NCI-H128 (cell line): ENCODE results near the gene TOMM6.
"Not testable (repeated sequence)": the region's sequence is repeated elsewhere in the genome, so short reads cannot be mapped to it uniquely, and the experiment has no call there.

Experiments used
- DNase-seq: peaks from one replicate; lab custom pipeline; 2025; ENCODE audit not compliant: unreplicated experiment; lab: John Stamatoyannopoulos, UW

The TOMM6 gene

DNA sequence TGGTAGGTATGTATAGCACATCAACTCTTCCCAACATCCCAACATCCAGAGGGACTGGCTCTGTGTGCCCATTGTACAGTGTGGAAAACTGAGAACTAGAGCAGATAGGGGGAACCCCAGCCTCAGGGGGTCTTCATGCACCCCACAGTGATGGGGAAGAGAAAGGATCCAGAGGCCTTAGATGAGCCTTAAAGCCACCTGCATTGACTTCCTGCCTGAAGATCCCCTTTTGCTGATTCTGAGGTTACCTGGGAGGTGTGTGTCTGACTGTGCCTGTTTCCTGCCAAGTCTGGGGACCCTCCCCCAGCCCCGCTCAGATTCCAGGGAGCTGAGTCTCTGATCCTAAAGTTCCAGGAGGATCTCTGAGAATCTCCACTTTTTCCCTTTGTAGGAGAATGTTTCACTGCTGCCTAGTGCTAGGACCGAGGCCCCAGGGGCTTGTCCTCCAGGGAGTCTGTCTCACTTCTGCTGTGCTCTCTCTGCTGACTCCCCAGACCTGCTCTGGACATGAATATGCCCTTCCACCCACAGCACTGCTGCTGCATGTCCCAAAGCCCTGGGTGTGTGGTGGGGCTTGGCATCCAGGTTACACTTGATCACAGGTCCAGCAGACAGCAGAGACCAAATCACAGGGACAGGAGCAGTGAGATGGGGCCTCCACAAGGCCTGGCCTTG is 27.5 kb upstream of the TOMM6 start:
- no peak for DNase-seq

DNA sequence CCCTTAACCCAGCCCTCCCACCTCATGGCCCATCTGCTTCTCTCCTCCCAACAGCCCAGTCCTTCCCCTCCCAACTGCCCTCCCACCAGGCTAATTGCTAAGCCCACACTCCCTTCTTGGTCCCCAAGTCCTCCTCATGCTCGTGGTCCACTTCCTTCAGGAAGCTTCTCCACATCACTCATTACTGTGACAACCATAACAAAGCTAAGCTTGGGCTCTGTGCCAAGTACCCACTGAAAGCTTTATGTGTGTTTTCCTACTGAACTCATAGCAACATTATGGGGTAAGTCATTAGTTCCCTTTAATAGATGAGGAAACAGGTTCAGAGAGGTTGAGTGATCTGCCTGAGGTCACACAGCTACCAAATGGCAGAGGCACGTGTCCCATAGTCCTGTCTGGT is 24.0 kb upstream of the TOMM6 start:
- DNase-seq, result no peak

DNA sequence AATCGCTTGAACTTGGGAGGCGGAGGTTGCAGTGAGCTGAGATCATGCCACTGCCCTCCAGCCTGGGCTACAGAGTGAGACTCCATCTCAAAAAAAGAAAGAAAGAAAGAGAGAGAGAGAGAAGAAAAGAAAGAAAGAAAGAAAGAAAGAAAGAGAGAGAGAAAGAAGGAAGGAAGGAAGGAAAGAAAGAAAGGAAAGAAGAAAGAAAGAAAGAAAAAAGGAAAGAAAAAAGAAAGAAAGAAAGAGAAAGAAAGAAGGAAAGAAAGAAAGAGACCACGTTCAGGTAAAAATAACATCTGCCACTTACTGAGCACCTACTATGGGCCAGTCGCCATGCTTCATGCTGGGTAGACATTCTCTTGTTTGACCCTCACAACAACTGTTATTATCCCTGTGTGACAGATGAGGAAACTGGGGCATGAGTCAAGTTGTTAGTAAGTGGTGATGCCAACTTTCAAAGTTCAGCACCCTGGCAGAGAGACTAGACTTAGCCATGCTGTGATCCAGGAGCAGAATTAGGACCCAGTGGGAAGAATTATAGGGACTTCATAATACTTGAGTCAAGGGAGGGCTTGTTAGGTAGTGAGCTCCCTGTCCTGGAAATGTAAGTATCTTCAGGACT is 21.3 kb upstream of the TOMM6 start:
- not testable (repeated sequence) for DNase-seq

DNA sequence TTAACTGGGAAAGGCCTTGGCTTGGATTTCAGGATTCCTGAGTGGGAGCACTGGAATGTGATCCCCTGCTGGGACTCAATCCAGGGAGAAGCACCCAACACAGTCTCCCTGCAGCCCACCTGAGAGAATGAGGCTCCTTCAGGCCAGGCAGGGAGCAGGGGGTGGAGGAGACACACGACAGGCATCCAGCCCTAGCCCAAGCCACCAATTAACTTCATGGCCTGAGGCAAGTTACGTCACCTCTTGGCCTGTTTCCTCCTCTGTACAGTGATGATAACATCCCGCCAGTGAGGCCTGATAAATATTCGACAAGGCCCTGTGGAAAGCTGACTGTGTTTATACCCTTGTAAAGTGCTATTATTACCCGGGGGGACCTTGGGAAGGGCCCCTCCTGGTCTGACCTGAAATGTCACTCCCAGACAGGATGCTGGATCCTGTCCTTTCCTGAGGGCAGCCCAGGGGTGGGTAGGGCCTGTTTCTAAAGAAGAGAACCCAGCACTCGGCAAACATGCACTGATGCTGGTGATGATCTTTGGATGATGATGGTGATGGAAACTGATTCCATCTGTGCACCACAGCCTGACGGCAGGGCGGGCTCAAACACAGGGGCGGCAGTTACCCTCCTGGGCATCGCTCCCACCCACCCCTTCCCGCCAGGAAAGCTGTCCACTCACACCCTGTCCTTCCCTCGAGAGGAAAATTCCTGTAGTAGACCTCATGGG is 20.2 kb upstream of the TOMM6 start:
- DNase-seq, result no peak

DNA sequence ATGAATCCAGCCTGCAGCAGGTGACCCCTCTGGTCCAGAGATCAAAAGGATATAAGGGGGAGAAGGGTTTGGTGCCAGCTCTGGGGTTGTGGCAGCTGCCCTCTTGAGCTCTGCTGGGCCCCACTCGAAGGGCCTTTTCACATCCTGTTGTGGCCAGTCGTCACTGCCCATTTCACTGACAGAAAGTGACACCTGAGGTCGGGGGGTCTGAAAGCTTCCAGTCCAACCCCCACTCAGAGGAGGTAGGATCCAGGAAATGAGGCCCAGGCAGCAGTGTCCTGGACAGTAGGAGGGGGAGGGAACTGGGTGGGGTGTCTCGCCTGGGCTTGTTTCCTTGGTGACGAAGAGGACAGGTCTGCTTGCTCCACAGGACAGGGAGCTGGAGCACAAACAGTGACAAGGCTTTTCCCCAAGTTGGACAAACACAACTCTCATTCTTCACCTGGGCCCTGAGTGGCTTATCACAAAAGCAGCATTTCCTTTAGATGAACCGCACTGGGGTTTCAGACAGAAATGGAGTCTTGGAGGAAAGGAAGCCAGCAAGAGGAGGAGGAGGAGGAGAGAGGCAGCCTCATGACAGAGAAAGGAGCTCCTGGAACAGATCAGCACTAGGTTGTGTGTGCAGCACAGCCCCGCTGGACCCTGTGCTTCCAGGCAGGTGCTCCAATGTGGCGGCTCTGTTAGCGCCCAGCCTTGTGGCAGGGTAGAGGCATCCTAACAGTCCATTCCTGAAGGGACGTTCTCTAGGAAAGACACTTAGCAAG is 18.8 kb upstream of the TOMM6 start:
- no peak for DNase-seq

DNA sequence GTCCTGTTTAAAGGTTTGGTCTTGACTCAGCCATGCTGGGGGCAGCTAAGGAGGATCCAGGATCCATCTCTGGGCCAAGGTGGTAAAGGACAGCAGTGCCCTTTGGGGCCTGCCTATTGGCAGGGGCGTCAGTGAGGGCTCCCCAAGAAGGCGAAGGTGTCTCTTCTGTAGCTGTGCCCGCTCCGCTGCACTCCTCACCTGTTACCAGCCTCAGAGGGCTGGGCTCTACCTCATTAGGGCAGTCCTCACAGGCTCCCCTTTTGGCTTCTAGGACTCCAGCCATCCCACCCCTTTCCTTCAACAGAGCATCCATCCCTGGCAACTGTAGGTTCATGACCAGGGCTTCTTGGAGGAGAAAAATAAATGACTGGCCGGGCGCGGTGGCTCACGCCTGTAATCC is 18.1 kb upstream of the TOMM6 start:
- no peak for DNase-seq

DNA sequence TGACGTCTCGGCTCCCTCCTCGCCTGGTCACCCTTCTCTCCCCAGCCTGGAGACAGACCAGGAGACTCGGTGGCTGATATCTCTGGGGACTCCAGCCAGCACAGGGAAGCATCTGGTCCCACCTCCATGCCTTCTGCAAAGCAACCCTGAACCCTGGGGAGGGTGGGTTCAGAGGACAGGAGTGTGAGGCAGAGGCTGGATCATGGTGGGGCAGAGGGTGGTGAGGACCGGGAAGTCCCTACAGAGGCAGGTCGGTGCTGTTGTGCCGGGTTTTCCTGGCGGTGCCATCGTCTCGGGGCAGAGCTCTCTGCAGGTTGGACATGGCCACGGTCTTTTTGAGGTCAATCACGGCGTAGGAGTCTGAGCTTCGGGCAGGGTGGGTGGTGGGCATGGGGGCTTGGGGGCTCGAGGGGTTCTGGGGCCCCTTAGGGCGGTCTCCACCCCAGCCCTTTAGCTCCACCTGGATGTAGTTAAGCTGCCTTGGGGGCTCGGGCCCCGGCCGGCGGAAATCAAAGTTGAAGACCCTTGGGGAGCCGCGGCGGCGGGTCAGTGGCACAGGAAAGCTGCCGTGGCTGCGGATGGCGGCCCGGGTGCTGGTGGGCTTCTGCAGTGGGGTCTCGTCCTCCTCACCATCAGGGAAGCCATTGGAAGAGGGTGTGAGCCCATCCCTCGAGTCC is 17.0 kb upstream of the TOMM6 start:
- DNase-seq, result no peak

DNA sequence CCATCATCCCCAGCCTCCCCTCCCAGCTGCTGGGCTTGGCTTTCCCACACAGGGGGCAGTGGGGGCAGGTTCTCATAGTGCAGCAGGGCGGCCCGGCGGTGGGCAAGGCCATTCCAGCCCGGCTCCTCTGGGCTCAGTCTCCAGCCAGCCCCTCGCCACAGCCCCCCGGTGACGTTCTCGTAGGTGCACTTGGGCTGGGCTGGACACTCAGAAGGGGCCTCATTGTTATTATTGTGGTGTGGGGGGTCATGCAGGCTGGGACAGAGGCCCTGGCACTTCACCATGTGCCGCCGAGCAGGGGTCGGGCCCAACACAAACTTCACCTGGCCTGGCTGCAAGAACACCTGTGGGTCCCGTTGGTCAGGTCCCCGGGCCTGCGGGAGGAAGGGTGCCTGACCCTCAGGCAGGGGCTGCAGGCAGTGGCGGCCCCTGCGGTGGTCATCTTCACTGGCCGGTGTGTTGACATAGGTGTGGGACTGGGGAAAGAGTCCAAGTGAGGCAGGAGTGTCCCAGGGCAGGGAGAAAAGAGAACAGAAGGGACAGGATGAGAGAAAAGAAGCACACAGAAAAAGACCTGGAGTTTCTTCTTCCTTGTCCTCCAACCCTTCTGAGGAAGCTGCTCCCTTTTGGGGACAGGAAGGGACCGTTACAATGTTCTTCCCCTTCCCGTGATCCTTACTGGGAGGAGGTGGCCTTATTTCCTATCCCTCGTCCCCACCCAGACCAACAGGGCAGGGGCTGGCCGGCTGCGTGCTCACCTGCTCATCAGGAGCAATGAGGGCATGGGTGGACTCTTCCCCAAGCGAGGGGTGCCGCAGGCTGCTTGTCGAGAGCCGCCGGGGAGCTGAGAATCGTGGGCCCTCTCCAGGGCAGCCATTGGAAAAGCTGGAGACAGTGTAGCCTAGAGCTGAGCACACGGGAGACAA is 16.2 kb upstream of the TOMM6 start:
- no peak for DNase-seq

DNA sequence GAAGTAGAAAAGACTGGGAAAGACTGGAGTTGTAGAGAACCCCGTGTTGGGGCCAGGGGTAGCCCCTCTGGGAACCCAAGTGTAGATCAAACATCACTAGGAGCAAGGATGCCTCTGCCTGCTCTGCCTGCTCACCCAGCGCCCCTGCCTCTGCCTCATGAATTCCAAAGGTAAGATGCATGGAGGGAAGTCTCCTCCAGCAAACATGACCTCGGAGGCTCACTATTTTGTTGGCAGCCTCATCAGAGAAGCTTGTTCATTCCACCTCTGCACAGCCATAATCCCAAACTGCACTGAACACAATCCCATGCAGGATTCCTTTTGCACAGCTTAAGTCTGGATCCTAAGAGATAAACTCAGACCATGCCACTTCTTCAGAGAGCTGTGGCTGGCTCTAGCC is 12.7 kb upstream of the TOMM6 start:
- DNase-seq, result no peak

DNA sequence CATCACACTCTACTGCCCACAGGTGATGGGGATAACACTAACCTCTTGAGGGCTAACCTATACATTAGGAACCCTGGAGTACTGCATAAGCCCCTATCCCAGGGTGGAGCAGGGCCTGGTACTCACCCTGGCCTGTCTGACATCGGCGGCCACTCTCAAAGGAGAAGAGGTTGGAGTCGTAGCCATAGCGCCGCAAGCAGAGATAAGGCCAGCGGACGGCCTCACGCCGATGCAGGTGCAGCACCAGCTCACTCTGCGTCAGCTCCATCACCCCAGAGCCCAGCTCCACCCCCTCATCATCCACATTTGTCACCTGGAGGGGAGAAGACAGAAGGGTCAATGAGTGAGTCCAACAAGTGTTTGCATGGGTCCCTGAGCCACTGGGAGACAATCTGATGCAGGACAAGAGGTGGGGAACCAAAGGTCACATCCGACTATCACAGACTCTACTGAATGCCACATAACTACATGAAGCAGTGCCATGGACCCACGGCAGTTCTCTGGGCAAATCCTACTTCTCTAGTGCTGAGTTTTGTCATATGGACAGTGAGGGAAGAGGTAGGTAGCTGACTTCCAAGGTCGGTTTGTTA is 12.1 kb upstream of the TOMM6 start:
- DNase-seq, result no peak

DNA sequence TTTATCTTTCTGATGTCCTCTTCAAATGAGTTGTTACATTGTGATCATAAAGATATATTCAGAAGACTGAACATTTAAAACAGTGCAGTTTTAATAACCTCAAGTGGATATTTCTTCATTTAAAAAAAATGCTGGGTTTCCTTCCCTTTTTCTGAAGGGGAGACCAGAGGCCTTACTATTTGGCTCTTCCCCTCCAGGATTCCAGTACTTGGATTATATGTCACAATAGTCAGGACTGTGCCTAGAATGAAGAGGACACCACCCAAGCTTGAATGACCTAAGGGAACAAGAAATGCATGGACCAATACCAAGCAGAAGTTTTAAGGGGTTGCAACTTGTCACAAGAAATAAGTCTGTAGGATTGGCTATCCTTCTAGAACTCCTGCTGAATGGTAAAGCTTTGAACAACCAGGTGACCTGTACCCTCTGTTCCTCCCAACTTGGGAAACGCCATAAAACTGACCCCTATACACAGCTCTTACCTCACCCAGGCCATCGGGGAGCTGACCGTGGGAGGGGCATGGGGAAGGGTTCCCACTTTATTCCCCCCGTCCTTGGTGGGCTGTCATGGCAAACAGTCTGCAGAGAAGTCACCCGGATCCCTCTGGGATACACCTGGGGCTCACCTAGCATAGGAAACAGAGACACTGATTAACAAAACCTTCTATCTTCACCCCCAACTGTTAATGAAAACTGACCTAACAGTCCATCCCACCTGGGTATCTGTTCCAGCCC is 9.8 kb upstream of the TOMM6 start:
- no peak for DNase-seq

DNA sequence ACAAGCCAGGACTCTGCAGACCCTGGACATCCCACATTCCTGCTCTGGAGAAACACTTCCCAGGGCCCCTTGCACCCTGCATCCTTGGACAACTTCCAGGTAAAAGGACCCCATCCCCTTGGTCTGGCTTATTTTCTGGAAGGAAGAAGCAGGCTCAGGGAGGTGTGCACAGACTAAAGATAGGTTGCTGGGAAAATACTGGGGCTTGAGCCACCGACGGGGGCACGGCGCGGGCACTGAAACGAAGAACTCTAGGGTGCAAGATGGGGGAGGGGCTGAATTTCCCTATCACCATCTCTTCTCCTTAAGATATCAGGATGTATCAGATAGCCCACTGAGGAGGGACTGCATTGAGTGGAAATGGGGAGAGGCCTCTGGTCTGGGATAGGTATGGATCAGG is 8.6 kb upstream of the TOMM6 start:
- DNase-seq, result no peak

DNA sequence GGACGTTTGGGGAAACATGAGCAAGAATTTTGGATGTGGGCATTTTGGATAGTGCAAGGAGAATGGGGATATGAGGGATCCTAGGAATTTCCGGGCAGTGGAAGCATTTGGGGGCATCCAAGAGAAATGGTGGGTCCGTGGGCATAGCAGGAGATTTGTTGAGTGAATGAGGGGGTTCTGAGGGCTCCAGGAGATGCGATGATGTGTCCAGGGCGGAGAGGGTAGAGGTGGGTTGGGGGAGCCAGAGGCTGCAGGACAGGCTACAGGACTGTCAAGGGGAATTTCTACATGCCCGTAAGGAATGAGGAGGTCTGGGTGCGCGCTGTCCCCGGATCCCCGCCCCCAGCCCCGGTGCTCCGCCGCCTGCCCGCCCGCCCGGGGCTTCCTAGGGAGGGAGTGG is 8.2 kb upstream of the TOMM6 start:
- DNase-seq, result no peak

DNA sequence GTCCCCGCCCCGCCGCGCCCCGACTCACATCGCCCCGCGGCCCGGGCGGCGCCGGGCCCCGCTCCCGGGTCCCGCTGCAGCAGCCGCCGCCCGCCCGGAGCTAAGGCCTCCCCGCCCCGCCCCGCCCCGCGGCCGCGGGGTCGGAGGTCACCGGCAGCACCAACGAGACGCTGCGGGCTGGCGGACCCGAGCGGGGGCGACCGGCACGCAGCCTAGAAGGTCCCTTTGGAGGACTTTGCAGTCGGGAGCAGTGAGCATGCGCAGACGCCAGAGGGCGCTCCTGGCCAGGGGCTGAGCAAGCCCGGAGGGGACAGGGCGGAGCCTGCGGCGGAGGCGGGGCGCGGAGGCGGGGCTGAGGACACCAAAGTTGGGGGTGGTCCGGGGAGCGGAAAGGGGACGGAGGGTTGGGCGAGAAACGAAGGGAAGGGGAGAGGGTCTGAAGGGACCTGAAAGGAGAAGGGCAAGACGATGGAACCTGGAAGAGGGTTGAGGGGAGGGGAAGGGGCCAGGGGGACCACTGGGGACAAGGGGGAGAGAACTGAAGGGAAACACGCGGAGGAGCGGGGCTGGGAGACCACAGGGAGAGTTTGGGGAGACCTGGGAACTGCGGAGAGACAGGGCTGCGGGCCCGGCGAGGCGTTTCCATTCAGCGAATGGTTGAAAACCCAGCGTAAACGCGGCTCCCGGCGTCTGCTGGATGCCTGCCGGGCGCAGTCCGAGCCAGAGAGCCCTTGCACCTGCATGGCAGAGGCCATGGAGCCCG is 7.5 kb upstream of the TOMM6 start, which contains the start of gene FRS3:
Gene FRS3 (minus strand): TSS at position 113 of the 763 bp plus-strand sequence. CDS start 2,913 bp downstream, outside the sequence.
- peak; percentile 92 for DNase-seq

DNA sequence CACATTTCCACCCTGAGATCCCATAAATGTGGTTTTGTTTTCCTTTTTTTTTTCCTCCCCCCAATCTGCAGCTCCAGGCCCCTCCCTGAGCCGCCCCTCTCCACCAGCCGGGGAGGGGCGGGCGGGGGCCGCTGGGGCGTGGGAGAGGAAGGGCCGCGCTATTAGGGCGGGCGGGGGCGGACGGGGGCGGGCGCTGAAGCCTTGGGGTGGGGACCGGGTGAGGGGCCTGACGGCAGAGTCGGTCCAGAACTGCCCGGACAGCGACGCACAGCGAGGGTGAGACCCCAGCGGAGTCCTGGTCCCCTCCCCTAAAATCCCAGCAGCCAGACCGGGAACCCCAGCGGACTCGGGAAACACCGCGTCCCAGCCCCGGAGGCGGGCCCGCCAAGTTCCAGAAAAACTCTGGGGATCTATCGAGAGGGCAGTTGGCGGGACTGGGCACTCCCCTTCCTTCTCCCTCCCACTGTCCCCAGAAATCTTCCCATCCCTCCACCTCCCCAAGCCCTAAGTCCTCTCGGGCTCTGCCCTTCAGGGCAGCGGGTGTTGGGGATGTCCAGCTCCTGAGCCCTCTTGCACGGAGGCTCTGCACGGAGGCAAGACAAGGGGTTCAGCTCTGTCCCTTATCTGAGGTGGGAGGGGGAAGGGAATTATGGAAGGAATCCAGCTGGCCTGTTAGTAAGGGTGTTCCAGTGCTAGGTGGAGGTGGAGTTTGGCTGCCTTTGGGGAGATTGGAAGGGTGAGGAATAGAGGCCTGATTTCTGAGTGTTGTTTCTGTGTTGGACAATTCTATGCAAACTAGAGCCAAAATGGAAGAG is 6.7 kb upstream of the TOMM6 start, which contains the start of gene PRICKLE4:
Gene PRICKLE4 (plus strand): TSS at position 232 of the 815 bp plus-strand sequence. CDS start 2,692 bp downstream, outside the sequence.
- DNase-seq, result no peak

DNA sequence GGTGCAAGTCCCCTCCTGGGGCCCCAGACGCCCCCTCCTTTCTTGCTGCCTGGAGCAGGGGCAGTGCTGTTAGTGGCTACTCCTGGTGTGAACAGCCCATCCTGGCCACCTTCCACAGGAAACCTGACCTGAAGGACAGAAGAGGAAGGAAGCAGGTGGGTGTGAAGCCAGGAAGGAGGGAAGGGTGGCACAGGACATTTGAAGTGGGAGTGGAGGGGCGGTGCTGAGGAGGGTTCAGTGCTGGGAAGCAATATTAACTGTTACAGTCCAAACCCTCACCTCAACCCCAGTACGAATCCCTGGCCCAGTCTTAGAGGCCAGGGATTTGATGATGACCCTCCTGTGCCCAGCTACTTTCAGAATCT is 6.1 kb upstream of the TOMM6 start:
- DNase-seq, result no peak

DNA sequence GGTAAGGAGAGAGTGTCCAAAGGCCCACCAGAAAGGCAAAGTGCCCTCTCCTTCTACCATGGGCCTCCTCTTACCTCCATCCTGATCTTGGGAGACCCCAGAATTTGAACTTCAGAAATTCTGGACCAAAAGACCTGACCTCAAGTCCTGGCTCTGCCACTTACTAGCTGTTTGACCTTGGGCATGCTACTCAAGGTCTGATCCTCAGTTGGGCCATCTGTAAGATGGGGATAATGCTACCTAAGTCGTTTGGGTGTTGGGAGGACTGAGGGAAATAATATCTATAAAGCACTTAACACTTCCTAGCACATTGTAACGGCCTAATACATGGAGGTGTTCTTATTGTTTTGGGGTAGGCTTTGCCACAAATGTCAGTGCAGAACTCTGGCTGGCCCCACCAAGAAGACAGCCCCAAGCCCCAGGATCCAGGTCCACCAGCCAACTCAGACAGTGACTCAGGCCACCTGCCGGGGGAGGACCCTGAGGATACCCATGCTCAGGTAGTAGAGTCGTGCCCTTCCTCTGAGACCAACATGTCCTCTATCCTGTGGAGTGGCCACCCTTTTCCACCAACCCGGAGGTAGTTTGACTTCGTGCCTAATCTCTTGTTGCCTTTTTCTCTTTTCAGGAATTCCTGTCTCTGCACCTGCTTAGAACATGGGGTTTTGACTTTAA is 4.3 kb upstream of the TOMM6 start:
- no peak for DNase-seq
